Measurements from ENCODE around the gene CASP7. TPM values are rescaled to one million over a fixed set of nuclear protein-coding genes. Genes with fewer than 3 reads are reported as not detected.

CASP7 gene
- total RNA-seq, result 11.8 to 13.3 TPM (median 11.9 TPM) in 3 replicates

DNA sequence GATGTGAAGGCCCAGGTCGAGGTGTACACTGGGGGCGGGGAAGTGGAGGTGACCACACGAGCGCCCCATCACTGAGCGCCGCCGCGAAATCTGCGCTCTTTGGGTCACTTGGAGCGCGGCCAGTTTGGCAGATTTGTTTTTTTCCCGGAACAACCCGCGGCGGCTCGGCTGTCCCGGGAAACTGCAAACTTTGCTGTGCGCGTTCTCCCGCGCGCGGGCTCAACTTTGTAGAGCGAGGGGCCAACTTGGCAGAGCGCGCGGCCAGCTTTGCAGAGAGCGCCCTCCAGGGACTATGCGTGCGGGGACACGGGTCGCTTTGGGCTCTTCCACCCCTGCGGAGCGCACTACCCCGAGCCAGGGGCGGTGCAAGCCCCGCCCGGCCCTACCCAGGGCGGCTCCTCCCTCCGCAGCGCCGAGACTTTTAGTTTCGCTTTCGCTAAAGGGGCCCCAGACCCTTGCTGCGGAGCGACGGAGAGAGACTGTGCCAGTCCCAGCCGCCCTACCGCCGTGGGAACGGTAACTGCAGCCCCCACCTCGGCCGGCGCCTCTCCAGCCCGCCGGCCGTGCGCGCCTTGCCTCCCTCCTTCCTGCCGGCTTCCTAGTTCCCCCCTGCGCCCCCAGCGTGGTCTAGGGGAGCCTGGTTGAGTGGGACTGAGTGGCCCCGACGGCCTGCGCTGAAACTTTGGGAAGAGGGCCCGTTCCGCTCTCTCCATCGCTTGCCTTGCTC is at the start of gene CASP7:
Gene CASP7, plus strand, starts transcription at position 450 of the 727 bp plus-strand sequence. CDS start 17,582 bp downstream, outside the sequence.
- Mint-ChIP-seq H3K4me3 (peak within 1 kb of the TSS; percentile 83), H3K36me3 (peaks cover 13% of the 10 kb centered on the region), H3K4me1 (peaks cover 8% of the 10 kb centered on the region), H3K27me3 (ENCODE audit: low read depth) (peaks cover 8% of the 10 kb centered on the region), H3K9me3 (peaks cover 14% of the 10 kb centered on the region), H3K27ac (peak within 1 kb of the TSS; percentile 85)
- peak; percentile 56 to 78 for DNase-seq (ENCODE audit: low spot score in 2 of 2, unreplicated experiment in 2 of 2)
- no peak for TF ChIP-seq CTCF (IDR thresholded peaks at IDR 0.05; ENCODE audit: unreplicated experiment)

DNA sequence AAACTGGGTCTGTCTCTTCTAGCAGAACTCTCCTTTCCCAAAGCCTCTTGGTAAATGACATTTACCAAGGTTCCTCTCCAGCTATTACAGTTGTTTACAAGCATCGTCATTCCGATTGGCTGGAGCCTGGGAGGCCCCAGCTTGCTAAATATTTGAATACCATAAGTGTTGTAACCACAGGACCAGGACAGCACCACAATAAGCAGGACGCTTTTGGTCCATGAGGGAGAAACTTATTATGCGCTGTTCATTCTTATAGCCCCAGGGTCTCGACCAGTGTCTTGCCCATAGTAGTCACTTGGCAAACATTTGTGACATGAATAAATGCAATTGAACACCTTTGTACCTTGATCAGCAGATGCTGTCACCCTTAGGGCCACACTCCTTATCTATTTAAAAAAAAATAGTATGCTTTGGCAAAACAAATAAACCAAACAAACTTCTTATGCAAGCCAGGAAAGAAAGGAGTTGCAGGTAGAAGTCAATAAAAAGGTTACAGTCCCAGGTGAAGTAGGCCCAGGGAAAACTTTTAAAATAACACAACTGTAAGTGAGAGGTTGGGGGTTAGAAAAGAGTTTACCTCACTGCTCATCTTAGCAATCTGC is 48.7 kb upstream of the CASP7 start:
- peaks cover 20% of the 10 kb centered on the region for H3K27me3 Mint-ChIP-seq (ENCODE audit: low read depth)
- H3K27ac Mint-ChIP-seq, result no peak overlapping the region
- no peak for DNase-seq (ENCODE audit: low spot score in 2 of 2, unreplicated experiment in 2 of 2)
- no peaks in the 10 kb centered on the region for H3K36me3 Mint-ChIP-seq
- no peak for TF ChIP-seq CTCF (IDR thresholded peaks at IDR 0.05; ENCODE audit: unreplicated experiment)
- H3K4me1 Mint-ChIP-seq, result peaks cover 14% of the 10 kb centered on the region
- peaks cover 5% of the 10 kb centered on the region for H3K9me3 Mint-ChIP-seq
- H3K4me3 Mint-ChIP-seq, result no peak overlapping the region

- Mint-ChIP-seq H3K27me3 (ENCODE audit: low read depth) (peaks cover 15% of the 10 kb centered on the region), H3K4me1 (peaks cover 14% of the 10 kb centered on the region), H3K4me3 (no peak overlapping the region), H3K9me3 (peaks cover 5% of the 10 kb centered on the region), H3K27ac (peak overlapping the region; percentile 55), H3K36me3 (no peaks in the 10 kb centered on the region)
- DNase-seq (ENCODE audit: low spot score in 2 of 2, unreplicated experiment in 2 of 2), result no peak
- no peak for TF ChIP-seq CTCF (IDR thresholded peaks at IDR 0.05; ENCODE audit: unreplicated experiment)
Observed at GRCh38 chr10:113631684-113632367, 47.9 kb upstream of the CASP7 start.

DNA sequence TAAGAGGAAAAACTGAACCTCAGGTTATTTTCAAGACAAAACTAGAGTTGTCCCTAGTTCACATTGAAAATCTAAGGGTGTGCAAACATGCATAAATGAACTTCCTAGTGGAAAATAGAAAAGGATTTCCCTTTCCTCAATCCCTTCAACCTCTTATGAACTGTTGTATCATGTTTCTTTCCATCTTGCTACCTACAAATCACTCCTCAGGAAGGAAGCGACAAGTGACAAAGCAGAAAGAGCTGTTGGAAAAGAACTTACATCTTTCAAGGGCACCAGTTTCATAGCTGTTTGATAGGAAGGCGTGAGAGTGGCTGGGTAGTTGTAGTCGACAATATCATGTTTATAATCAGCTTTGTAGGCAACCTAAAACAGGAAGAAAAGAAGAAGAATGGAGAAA is 39.7 kb upstream of the CASP7 start:
- no peak for DNase-seq (ENCODE audit: low spot score in 2 of 2, unreplicated experiment in 2 of 2)
- Mint-ChIP-seq H3K9me3 (peaks cover 5% of the 10 kb centered on the region), H3K4me3 (no peak overlapping the region), H3K36me3 (no peaks in the 10 kb centered on the region), H3K4me1 (peaks cover 14% of the 10 kb centered on the region), H3K27me3 (ENCODE audit: low read depth) (peaks cover 25% of the 10 kb centered on the region), H3K27ac (no peak overlapping the region)
- no peak for TF ChIP-seq CTCF (IDR thresholded peaks at IDR 0.05; ENCODE audit: unreplicated experiment)

DNA sequence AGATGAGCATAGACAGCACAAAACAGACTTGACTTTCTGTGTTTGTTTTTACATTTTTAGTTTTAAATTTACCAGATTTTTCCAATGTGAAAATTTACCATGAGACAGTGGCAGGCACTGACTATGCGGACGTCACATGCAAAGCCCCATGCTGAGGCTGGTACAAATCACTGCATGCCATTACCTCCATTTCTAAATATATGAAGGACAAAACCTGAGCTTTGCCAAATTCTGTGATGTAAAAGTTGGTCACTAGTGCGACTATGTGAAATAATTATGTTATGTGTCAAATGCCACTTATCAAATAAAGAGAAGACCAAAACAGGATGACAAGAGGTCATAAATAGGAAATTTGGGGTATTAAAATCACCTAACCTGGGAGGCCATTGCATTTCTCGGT is 38.0 kb upstream of the CASP7 start:
- no peak for TF ChIP-seq CTCF (IDR thresholded peaks at IDR 0.05; ENCODE audit: unreplicated experiment)
- Mint-ChIP-seq H3K4me1 (peaks cover 14% of the 10 kb centered on the region), H3K27me3 (ENCODE audit: low read depth) (peaks cover 25% of the 10 kb centered on the region)

More for the DNA sequence above, 38.0 kb upstream of the CASP7 start:
- no peak overlapping the region for H3K27ac Mint-ChIP-seq
- no peak for DNase-seq (ENCODE audit: low spot score in 2 of 2, unreplicated experiment in 2 of 2)
- no peaks in the 10 kb centered on the region for H3K36me3 Mint-ChIP-seq
- peaks cover 5% of the 10 kb centered on the region for H3K9me3 Mint-ChIP-seq
- no peak overlapping the region for H3K4me3 Mint-ChIP-seq

All from mesothelial cell of epicardium (in vitro differentiated cells).